ENCODE data around the gene C6orf120. TPM values are rescaled to one million over a fixed set of nuclear protein-coding genes. Genes with fewer than 3 reads are reported as not detected.

C6orf120 gene
- total and polyA plus RNA-seq, 2 of the 13 experiments (the other 11 are each of a cell fraction or from before 2014, with no cell fraction given): 21.7 to 29.9 TPM

DNA sequence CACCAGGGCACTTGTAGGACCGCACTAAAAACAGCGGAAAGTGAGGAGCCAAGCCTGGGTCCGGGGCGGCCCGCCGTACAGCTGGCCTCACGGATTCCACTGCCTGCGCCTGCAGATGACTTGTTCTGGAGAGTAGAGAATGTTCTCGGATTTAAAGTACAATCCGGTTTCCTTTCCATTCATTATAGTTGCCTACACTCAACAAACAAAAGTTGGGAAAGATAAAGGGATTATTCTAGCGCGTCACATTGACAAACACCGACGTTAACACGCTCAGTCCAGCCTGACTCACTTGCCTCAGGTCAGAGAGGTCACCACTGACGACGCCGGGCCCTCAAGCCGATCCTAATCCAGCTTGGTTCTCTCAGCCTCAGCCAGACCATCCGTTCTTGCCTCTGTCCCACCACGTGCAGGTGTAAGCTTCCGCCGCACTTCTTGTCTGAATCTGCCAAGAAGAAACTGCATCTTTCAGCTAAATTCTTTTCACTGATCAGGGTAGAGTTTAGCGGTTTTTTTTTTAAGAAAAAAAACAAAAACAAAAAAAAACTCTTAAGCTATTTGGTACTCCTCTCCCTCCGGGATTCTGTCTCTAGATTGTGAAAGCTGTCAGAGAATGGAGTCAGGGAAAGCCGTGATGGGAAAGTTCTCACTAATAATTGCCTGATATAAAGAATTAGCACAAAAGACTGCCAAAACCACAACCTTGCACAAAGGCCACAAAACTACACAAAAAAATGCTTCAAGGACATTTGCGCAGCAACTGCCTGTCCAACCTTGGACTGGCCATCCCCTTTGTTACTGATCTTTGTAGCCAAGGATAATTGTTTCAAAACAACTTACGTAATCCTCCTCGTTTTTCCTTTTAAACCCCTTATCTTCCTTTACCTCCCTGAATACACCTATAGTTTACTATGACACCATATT lies 23.5 kb downstream of the C6orf120 start (continued):
- TF ChIP-seq, protein P1, sequence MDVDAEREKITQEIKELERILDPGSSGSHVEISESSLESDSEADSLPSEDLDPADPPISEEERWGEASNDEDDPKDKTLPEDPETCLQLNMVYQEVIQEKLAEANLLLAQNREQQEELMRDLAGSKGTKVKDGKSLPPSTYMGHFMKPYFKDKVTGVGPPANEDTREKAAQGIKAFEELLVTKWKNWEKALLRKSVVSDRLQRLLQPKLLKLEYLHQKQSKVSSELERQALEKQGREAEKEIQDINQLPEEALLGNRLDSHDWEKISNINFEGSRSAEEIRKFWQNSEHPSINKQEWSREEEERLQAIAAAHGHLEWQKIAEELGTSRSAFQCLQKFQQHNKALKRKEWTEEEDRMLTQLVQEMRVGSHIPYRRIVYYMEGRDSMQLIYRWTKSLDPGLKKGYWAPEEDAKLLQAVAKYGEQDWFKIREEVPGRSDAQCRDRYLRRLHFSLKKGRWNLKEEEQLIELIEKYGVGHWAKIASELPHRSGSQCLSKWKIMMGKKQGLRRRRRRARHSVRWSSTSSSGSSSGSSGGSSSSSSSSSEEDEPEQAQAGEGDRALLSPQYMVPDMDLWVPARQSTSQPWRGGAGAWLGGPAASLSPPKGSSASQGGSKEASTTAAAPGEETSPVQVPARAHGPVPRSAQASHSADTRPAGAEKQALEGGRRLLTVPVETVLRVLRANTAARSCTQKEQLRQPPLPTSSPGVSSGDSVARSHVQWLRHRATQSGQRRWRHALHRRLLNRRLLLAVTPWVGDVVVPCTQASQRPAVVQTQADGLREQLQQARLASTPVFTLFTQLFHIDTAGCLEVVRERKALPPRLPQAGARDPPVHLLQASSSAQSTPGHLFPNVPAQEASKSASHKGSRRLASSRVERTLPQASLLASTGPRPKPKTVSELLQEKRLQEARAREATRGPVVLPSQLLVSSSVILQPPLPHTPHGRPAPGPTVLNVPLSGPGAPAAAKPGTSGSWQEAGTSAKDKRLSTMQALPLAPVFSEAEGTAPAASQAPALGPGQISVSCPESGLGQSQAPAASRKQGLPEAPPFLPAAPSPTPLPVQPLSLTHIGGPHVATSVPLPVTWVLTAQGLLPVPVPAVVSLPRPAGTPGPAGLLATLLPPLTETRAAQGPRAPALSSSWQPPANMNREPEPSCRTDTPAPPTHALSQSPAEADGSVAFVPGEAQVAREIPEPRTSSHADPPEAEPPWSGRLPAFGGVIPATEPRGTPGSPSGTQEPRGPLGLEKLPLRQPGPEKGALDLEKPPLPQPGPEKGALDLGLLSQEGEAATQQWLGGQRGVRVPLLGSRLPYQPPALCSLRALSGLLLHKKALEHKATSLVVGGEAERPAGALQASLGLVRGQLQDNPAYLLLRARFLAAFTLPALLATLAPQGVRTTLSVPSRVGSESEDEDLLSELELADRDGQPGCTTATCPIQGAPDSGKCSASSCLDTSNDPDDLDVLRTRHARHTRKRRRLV (CRISPR knock-in tag; IDR thresholded peaks at IDR 0.05): peak; percentile 83; the same call in 1 of the 2 replicates
- TF ChIP-seq, protein P2, sequence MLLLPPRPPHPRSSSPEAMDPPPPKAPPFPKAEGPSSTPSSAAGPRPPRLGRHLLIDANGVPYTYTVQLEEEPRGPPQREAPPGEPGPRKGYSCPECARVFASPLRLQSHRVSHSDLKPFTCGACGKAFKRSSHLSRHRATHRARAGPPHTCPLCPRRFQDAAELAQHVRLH (CRISPR knock-in tag; IDR thresholded peaks at IDR 0.05; ENCODE audit: borderline replicate concordance, low read depth): no peak; the same call in 1 of the 2 replicates
- TF ChIP-seq ARID2 (CRISPR knock-in tag; IDR thresholded peaks at IDR 0.05; ENCODE audit: borderline replicate concordance): peak; percentile 82; the same call in 1 of the 2 replicates
- TF ChIP-seq RBM22 (optimal IDR thresholded peaks at IDR 0.05; ENCODE audit: low read length): peak; percentile 7
- peak; percentile 82; the same call in 1 of the 2 replicates for TF ChIP-seq ZNF367 (CRISPR knock-in tag; IDR thresholded peaks at IDR 0.05; ENCODE audit: borderline replicate concordance)
- TF ChIP-seq ISX (CRISPR knock-in tag; conservative IDR thresholded peaks at IDR 0.05): no peak; the same call in 1 of the 2 replicates
- TF ChIP-seq ZNF256 (CRISPR knock-in tag; conservative IDR thresholded peaks at IDR 0.05): no peak
- TF ChIP-seq, protein P3, sequence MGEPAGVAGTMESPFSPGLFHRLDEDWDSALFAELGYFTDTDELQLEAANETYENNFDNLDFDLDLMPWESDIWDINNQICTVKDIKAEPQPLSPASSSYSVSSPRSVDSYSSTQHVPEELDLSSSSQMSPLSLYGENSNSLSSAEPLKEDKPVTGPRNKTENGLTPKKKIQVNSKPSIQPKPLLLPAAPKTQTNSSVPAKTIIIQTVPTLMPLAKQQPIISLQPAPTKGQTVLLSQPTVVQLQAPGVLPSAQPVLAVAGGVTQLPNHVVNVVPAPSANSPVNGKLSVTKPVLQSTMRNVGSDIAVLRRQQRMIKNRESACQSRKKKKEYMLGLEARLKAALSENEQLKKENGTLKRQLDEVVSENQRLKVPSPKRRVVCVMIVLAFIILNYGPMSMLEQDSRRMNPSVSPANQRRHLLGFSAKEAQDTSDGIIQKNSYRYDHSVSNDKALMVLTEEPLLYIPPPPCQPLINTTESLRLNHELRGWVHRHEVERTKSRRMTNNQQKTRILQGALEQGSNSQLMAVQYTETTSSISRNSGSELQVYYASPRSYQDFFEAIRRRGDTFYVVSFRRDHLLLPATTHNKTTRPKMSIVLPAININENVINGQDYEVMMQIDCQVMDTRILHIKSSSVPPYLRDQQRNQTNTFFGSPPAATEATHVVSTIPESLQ (CRISPR knock-in tag; conservative IDR thresholded peaks at IDR 0.05): no peak; the same call in 1 of the 2 replicates
- no peak for TF ChIP-seq SYNCRIP (IDR thresholded peaks at IDR 0.05; ENCODE audit: insufficient read depth, low read depth, low read length)
- TF ChIP-seq, protein P4, sequence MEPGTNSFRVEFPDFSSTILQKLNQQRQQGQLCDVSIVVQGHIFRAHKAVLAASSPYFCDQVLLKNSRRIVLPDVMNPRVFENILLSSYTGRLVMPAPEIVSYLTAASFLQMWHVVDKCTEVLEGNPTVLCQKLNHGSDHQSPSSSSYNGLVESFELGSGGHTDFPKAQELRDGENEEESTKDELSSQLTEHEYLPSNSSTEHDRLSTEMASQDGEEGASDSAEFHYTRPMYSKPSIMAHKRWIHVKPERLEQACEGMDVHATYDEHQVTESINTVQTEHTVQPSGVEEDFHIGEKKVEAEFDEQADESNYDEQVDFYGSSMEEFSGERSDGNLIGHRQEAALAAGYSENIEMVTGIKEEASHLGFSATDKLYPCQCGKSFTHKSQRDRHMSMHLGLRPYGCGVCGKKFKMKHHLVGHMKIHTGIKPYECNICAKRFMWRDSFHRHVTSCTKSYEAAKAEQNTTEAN (CRISPR knock-in tag; conservative IDR thresholded peaks at IDR 0.05): peak; percentile 75
- no peak for TF ChIP-seq REXO4 (CRISPR knock-in tag; IDR thresholded peaks at IDR 0.05; ENCODE audit: borderline replicate concordance)
